H9 (cell line): ENCODE results near the gene SEC61A1. TPM values are rescaled to one million over a fixed set of nuclear protein-coding genes. Genes with fewer than 3 reads are reported as not detected.
A peak's percentile ranks its signal among the peaks of the same experiment; 100 is the strongest.

Experiments
- DNase-seq: peaks from one replicate; pipeline ENCODE4 v3.0.0-alpha.2; 2017
- H2AFZ ChIP-seq: one replicate; pipeline ENCODE4 v1.6.1; 2013; ENCODE audit warnings: mild to moderate bottlenecking, low read length, control low read depth, moderate library complexity
- H2AK5ac ChIP-seq: 2 replicates; pipeline ENCODE4 v1.6.1; 2013; ENCODE audit warnings: low read length, control low read depth, mixed read lengths; ENCODE audit not compliant: insufficient read length
- H2BK120ac ChIP-seq: one replicate; pipeline ENCODE4 v1.6.1; 2013; ENCODE audit warnings: low read depth, mild to moderate bottlenecking, low read length, control low read depth, inconsistent platforms; ENCODE audit not compliant: poor library complexity, severe bottlenecking
- H2BK12ac ChIP-seq: 2 replicates; pipeline ENCODE4 v1.6.1; 2013; ENCODE audit warnings: low read length, control low read depth, mixed read lengths, low read depth; ENCODE audit not compliant: insufficient read length
- H2BK15ac ChIP-seq: 2 replicates; pipeline ENCODE4 v1.6.1; 2013; ENCODE audit warnings: low read depth, low read length, control low read depth
- H2BK20ac ChIP-seq: one replicate; pipeline ENCODE4 v1.6.1; 2013; ENCODE audit warnings: low read depth, mild to moderate bottlenecking, low read length, control low read depth, inconsistent platforms; ENCODE audit not compliant: poor library complexity, severe bottlenecking
- H2BK5ac ChIP-seq: 2 replicates; pipeline ENCODE4 v1.6.1; 2013; ENCODE audit warnings: low read length, control low read depth, mixed read lengths; ENCODE audit not compliant: insufficient read length
- H3K14ac ChIP-seq: 2 replicates; pipeline ENCODE4 v1.6.1; 2013; ENCODE audit warnings: low read length, control low read depth; ENCODE audit not compliant: insufficient read depth
- H3K18ac ChIP-seq: 2 replicates; pipeline ENCODE4 v1.6.1; 2013; ENCODE audit warnings: low read depth, mild to moderate bottlenecking, mixed read lengths, low read length, control low read depth; ENCODE audit not compliant: insufficient read length
- H3K23ac ChIP-seq: 2 replicates; pipeline ENCODE4 v1.6.1; 2013; ENCODE audit warnings: low read length, control low read depth, mixed read lengths, low read depth; ENCODE audit not compliant: insufficient read length
- H3K23me2 ChIP-seq: 2 replicates; pipeline ENCODE4 v1.6.1; 2013; ENCODE audit warnings: low read depth, mild to moderate bottlenecking, mixed read lengths, low read length, control low read depth; ENCODE audit not compliant: insufficient read length, poor library complexity, severe bottlenecking
- H3K27ac ChIP-seq: 2 replicates; pipeline ENCODE4 v1.5.1; 2013; ENCODE audit warnings: low read length, control low read depth, mixed read lengths, low read depth; ENCODE audit not compliant: insufficient read length
- H3K27me3 ChIP-seq: 2 replicates; pipeline ENCODE4 v1.6.1; 2013; ENCODE audit warnings: low read length, control low read depth, inconsistent platforms; ENCODE audit not compliant: insufficient read depth
- H3K4ac ChIP-seq: 2 replicates; pipeline ENCODE4 v1.6.1; 2013; ENCODE audit warnings: low read depth, mild to moderate bottlenecking, control low read depth, inconsistent platforms, low read length, moderate library complexity
- H3K4me1 ChIP-seq: 2 replicates; pipeline ENCODE4 v1.6.1; 2013; ENCODE audit warnings: low read length, control low read depth, inconsistent platforms; ENCODE audit not compliant: insufficient read depth
- H3K4me2 ChIP-seq: 2 replicates; pipeline ENCODE4 v1.6.1; 2013; ENCODE audit warnings: low read length, control low read depth, mixed read lengths; ENCODE audit not compliant: insufficient read length, insufficient read depth
- H3K56ac ChIP-seq: 2 replicates; pipeline ENCODE4 v1.6.1; 2013; ENCODE audit warnings: low read depth, mild to moderate bottlenecking, mixed read lengths, low read length, control low read depth; ENCODE audit not compliant: insufficient read length
- H3K79me1 ChIP-seq: 2 replicates; pipeline ENCODE4 v1.6.1; 2013; ENCODE audit warnings: low read depth, mild to moderate bottlenecking, moderate library complexity, low read length, control low read depth, inconsistent platforms; ENCODE audit not compliant: insufficient read depth, poor library complexity, severe bottlenecking
- H3K79me2 ChIP-seq: 2 replicates; pipeline ENCODE4 v1.6.1; 2013; ENCODE audit warnings: low read length, control low read depth, inconsistent platforms; ENCODE audit not compliant: insufficient read depth
- H3K9ac ChIP-seq: 2 replicates; pipeline ENCODE4 v1.6.1; 2013; ENCODE audit warnings: low read length, control low read depth, mixed read lengths; ENCODE audit not compliant: insufficient read length; ENCODE audit errors: extremely low read depth
- H3K9me3 ChIP-seq: one replicate; pipeline ENCODE4 v1.6.1; 2013; ENCODE audit warnings: low read depth, low read length, inconsistent platforms; ENCODE audit not compliant: control insufficient read depth
- H3T11ph ChIP-seq: one replicate; pipeline ENCODE4 v1.6.1; 2013; ENCODE audit warnings: mild to moderate bottlenecking, low read length, control low read depth, inconsistent platforms
- H4K20me1 ChIP-seq: one replicate; pipeline ENCODE4 v1.6.1; 2013; ENCODE audit not compliant: control insufficient read depth, insufficient read length, insufficient read depth
- H4K5ac ChIP-seq: 2 replicates; pipeline ENCODE4 v1.6.1; 2013; ENCODE audit warnings: low read depth, mild to moderate bottlenecking, mixed read lengths, low read length, control low read depth; ENCODE audit not compliant: insufficient read length
- H4K8ac ChIP-seq: replicated peaks from 2 replicates; pipeline ENCODE4 v1.6.1; 2013; ENCODE audit warnings: low read length, control low read depth, mixed read lengths, low read depth; ENCODE audit not compliant: insufficient read length
- H4K91ac ChIP-seq: 2 replicates; pipeline ENCODE4 v1.6.1; 2013; ENCODE audit warnings: low read depth, mild to moderate bottlenecking, moderate library complexity, mixed read lengths, low read length, control low read depth; ENCODE audit not compliant: insufficient read length
- H3K27ac Mint-ChIP-seq, 3 experiments: 2 replicates in 2 of 3; 3 replicates in 1 of 3; pipeline ENCODE4 v1.8.0; 2020 to 2021; ENCODE audit warnings: mixed read lengths in 3 of 3, mild to moderate bottlenecking in 1 of 3, moderate library complexity in 1 of 3
- H3K27me3 Mint-ChIP-seq: 2 replicates; pipeline ENCODE4 v1.8.0; 2021; ENCODE audit warnings: low read depth, mild to moderate bottlenecking, moderate library complexity, mixed read lengths
- H3K36me3 Mint-ChIP-seq, 3 experiments: 2 replicates in 2 of 3; 3 replicates in 1 of 3; pipeline ENCODE4 v1.8.0; 2020 to 2021; ENCODE audit warnings: low read depth in 3 of 3, mixed read lengths in 3 of 3; ENCODE audit not compliant: insufficient read depth in 1 of 3
- H3K4me1 Mint-ChIP-seq, 2 experiments: 2 replicates each; pipeline ENCODE4 v1.8.0; 2020; ENCODE audit warnings: mixed read lengths in 2 of 2
- H3K4me3 Mint-ChIP-seq, 2 experiments: 2 replicates in 1 of 2; 3 replicates in 1 of 2; pipeline ENCODE4 v1.8.0; 2020 to 2021; ENCODE audit warnings: mild to moderate bottlenecking in 2 of 2, mixed read lengths in 2 of 2, moderate library complexity in 1 of 2
- H3K9me3 Mint-ChIP-seq, 2 experiments: 2 replicates in 1 of 2; 3 replicates in 1 of 2; pipeline ENCODE4 v1.8.0; 2020; ENCODE audit warnings: mild to moderate bottlenecking in 2 of 2, mixed read lengths in 2 of 2, moderate library complexity in 1 of 2
- CTCF ChIP-seq: fragments of 200-600 bp; sonication (generic); conservative IDR thresholded peaks from 3 replicates; pipeline ENCODE4 v1.8.0; 2021; ENCODE audit warnings: antibody characterized with exemption, mild to moderate bottlenecking
- WGBS: extraction: QIAGEN DNeasy Blood & Tissue Kit; methylation state at CpG from one replicate; pipeline ENCODE4 v1.1.7; 2013; ENCODE audit warnings: missing lambda C conversion rate, low lambda C conversion rate, mixed read lengths; ENCODE audit not compliant: insufficient read length; ENCODE audit errors: extremely low coverage; 5-methylcytosine and 5-hydroxymethylcytosine counted together
- total RNA-seq: library from RNA; stranded (reverse); gene quantifications from 2 replicates; pipeline ENCODE4 v1.2.1, GENCODE V29; 2021

The SEC61A1 gene
- total RNA-seq, 1 experiment from 2014 or later: 146 TPM

- H3K4me1 Mint-ChIP-seq: peaks cover 21 to 28% of the 10 kb centered on the region in 2 experiments
These were observed 45.2 kb upstream of the SEC61A1 start for GRCh38 chr3:128007033-128007424.

More at GRCh38 chr3:128007033-128007424, 45.2 kb upstream of the SEC61A1 start:
- H2BK15ac ChIP-seq: no peak overlapping the region
- no peak overlapping the region for H3K4ac ChIP-seq
- no peak overlapping the region for H3K56ac ChIP-seq
- no peaks in the 10 kb centered on the region for H3K9me3 ChIP-seq
- no peak overlapping the region for H2BK20ac ChIP-seq
- DNase-seq: peak; percentile 51
- H3K23me2 ChIP-seq: peaks cover 5% of the 10 kb centered on the region
- H2BK12ac ChIP-seq: no peak overlapping the region
- H3K79me2 ChIP-seq: no peaks in the 10 kb centered on the region
- no peak overlapping the region for H3K27ac ChIP-seq
- no peaks in the 10 kb centered on the region; the same call in 1 of the 2 replicates for H3K4me1 ChIP-seq
- H3K36me3 Mint-ChIP-seq: no peaks in the 10 kb centered on the region
- no peak overlapping the region for H3K9ac ChIP-seq
- H3K23ac ChIP-seq: no peak overlapping the region
- H3K27me3 ChIP-seq: no peaks in the 10 kb centered on the region
- TF ChIP-seq CTCF: no peak
- peak overlapping the region in 1 of 3 experiments; percentile 86; a peak in 1 of 7 replicates for H3K27ac Mint-ChIP-seq
- no peaks in the 10 kb centered on the region for H3K79me1 ChIP-seq
- no peak overlapping the region for H3T11ph ChIP-seq
- no peaks in the 10 kb centered on the region for H4K20me1 ChIP-seq
- no peak overlapping the region for H3K4me2 ChIP-seq
- H2AK5ac ChIP-seq: no peak overlapping the region
- H2AFZ ChIP-seq: no peak overlapping the region
- no peak overlapping the region for H3K18ac ChIP-seq
- H2BK5ac ChIP-seq: no peak overlapping the region
- peak overlapping the region in 1 of 2 experiments; percentile 56; a peak in 2 of 5 replicates for H3K4me3 Mint-ChIP-seq
- H2BK120ac ChIP-seq: no peak overlapping the region
- no peak overlapping the region for H4K5ac ChIP-seq
- H4K91ac ChIP-seq: no peak overlapping the region
- H3K14ac ChIP-seq: no peak overlapping the region
- H4K8ac ChIP-seq: no peak overlapping the region
- H3K9me3 Mint-ChIP-seq: no peaks in the 10 kb centered on the region; a peak in 1 of 5 replicates
- no CpG with 5 or more reads among the region's 11 CpGs for WGBS
- peaks cover 2% of the 10 kb centered on the region; the same call in 1 of the 2 replicates for H3K27me3 Mint-ChIP-seq
